ENCODE results near the gene GNG4. TPM values are rescaled to one million over a fixed set of nuclear protein-coding genes. Genes with fewer than 3 reads are reported as not detected.
"Not testable (repeated sequence)": the region's sequence is repeated elsewhere in the genome, so short reads cannot be mapped to it uniquely, and the experiment has no call there.

GNG4 gene
- total RNA-seq, 1 experiment from 2014 or later, result 3.5 TPM

DNA sequence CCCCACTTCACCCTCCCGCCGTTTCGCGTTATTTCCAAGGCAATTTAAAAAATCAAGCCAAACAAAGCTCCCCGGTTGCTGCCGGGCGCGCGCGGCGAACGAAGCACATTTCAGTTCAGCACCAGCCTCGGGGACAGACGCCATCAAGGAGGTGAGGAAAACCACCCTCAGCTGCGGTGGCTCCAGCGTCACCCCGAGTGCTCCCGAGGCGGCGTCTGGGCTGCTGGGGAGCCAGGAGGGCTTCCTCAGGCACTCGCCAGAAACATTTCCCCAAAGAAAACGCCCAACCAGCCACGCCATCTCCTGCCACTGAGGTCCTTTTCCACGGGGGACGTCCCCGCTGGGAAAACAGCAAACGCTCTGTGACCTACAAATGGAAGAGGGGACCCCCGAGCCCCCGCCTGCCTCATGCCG, 623 bp downstream of the GNG4 start:
- POLR2A ChIA-PET, result interaction anchor here (0.6 kb wide), 1 partner anchor 61 kb away, joined by 4 read pairs; no protein-coding TSS in a partner anchor
- BruUV-seq (replicated peaks), result no TSS peak
- H3K4me1 Mint-ChIP-seq (ENCODE audit: low read depth, unreplicated experiment), result peaks cover 7% of the 10 kb centered on the region
- H3K9me3 ChIP-seq, result no peaks in the 10 kb centered on the region
- H3K4me3 ChIP-seq (ENCODE audit: low read depth, low read length), result peak overlapping the region; percentile 57
- intact Hi-C loops (cut with micrococcal nuclease; ENCODE audit: unreplicated experiment), result loop anchor here (10.0 kb wide), 1 partner anchor 196 kb away; no protein-coding TSS in a partner anchor
- peaks cover 18% of the 10 kb centered on the region for H3K4me1 ChIP-seq
- TF ChIP-seq, protein P1, sequence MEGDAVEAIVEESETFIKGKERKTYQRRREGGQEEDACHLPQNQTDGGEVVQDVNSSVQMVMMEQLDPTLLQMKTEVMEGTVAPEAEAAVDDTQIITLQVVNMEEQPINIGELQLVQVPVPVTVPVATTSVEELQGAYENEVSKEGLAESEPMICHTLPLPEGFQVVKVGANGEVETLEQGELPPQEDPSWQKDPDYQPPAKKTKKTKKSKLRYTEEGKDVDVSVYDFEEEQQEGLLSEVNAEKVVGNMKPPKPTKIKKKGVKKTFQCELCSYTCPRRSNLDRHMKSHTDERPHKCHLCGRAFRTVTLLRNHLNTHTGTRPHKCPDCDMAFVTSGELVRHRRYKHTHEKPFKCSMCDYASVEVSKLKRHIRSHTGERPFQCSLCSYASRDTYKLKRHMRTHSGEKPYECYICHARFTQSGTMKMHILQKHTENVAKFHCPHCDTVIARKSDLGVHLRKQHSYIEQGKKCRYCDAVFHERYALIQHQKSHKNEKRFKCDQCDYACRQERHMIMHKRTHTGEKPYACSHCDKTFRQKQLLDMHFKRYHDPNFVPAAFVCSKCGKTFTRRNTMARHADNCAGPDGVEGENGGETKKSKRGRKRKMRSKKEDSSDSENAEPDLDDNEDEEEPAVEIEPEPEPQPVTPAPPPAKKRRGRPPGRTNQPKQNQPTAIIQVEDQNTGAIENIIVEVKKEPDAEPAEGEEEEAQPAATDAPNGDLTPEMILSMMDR (IDR thresholded peaks at IDR 0.05; ENCODE audit: insufficient read depth in 1 of 2, low read depth in 1 of 2, low read length in 1 of 2, severe bottlenecking in 1 of 2, unreplicated experiment in 1 of 2), result no peak
- peaks cover 4% of the 10 kb centered on the region for H3K27me3 Mint-ChIP-seq (ENCODE audit: insufficient read depth, unreplicated experiment)
- CTCF ChIA-PET, result interaction anchor here (0.6 kb wide), 1 partner anchor 145 kb away, joined by 4 read pairs; the partner anchor contains the start of gene B3GALNT2
- peak; percentile 67 to 77 for DNase-seq
- peak overlapping the region; percentile 68 for H3K4me3 Mint-ChIP-seq (ENCODE audit: unreplicated experiment)
- H3K9me3 Mint-ChIP-seq (ENCODE audit: unreplicated experiment), result no peaks in the 10 kb centered on the region
- H3K27me3 ChIP-seq (replicated peaks; ENCODE audit: control insufficient read depth, insufficient read depth, low read length), result no peaks in the 10 kb centered on the region
- peak overlapping the region; percentile 8 for H3K27ac Mint-ChIP-seq (ENCODE audit: unreplicated experiment)
- H3K36me3 Mint-ChIP-seq (ENCODE audit: insufficient read depth, unreplicated experiment), result no peaks in the 10 kb centered on the region
- no peaks in the 10 kb centered on the region for H3K36me3 ChIP-seq (ENCODE audit: control insufficient read depth, insufficient read depth, low read length)

DNA sequence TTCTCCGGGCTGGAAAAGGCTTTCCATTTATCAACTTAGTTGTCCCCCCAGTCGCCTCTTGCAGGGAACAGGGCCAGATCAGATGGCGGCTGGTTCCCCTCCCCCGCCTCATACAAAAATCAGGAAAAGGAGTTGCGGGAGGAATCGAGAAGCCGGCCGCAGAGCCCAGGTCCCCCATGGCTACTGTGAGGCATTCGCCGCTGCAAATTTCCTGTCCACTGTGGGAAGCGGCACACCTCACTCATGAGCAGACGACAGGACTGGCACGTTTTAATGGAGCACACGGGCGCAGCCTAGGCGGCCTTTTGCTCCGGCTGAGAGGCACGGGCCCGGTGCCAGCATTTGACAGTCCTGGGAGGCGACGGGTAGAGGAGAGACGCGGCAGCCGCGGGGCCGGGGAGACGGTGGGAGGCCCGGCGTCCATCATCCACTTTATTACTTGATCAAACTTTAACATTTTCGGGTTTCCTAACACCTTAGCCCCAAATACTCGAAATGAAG, 1.1 kb downstream of the GNG4 start:
- intact Hi-C loops (cut with micrococcal nuclease; ENCODE audit: unreplicated experiment), result loop anchor here (10.0 kb wide), 1 partner anchor 196 kb away; no protein-coding TSS in a partner anchor
- no peaks in the 10 kb centered on the region for H3K36me3 ChIP-seq (ENCODE audit: control insufficient read depth, insufficient read depth, low read length)
- Mint-ChIP-seq H3K9me3 (ENCODE audit: unreplicated experiment) (no peaks in the 10 kb centered on the region), H3K36me3 (ENCODE audit: insufficient read depth, unreplicated experiment) (no peaks in the 10 kb centered on the region), H3K4me1 (ENCODE audit: low read depth, unreplicated experiment) (peaks cover 7% of the 10 kb centered on the region), H3K27me3 (ENCODE audit: insufficient read depth, unreplicated experiment) (peaks cover 4% of the 10 kb centered on the region), H3K27ac (ENCODE audit: unreplicated experiment) (no peak overlapping the region), H3K4me3 (ENCODE audit: unreplicated experiment) (peak overlapping the region; percentile 68)
- H3K4me3 ChIP-seq (ENCODE audit: low read depth, low read length), result peak overlapping the region; percentile 57
- TSS peak; percentile 37 for BruUV-seq (replicated peaks)
- TF ChIP-seq, protein P1 (IDR thresholded peaks at IDR 0.05; ENCODE audit: insufficient read depth in 1 of 2, low read depth in 1 of 2, low read length in 1 of 2, severe bottlenecking in 1 of 2, unreplicated experiment in 1 of 2), result no peak
- POLR2A ChIA-PET, result no interaction called here
- no peaks in the 10 kb centered on the region for H3K27me3 ChIP-seq (replicated peaks; ENCODE audit: control insufficient read depth, insufficient read depth, low read length)
- DNase-seq, result no peak
- CTCF ChIA-PET, result no interaction called here
- peaks cover 18% of the 10 kb centered on the region for H3K4me1 ChIP-seq
- H3K9me3 ChIP-seq, result no peaks in the 10 kb centered on the region

DNA sequence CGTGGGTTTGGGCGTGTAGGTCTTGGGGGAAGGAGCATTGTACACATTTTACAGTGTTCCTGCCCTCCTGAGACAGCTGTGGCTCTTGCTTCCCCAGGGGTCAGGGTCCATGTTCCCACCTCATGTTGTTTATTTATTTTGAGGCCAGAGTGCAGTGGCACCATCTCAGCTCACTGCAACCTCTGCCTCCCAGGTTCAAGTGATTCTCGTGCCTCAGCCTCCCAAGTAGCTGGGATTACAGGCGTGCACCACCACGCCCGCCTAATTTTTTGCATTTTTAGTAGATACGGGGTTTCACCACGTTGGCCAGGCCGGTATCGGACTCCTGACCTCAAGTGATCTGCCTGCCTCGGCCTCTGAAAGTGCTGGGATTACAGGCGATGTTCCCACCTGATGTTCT, 2.0 kb downstream of the GNG4 start:
- CTCF ChIA-PET; H3K27me3 Mint-ChIP-seq (ENCODE audit: insufficient read depth, unreplicated experiment); DNase-seq; POLR2A ChIA-PET; H3K4me3 Mint-ChIP-seq (ENCODE audit: unreplicated experiment); H3K36me3 ChIP-seq (ENCODE audit: control insufficient read depth, insufficient read depth, low read length); H3K27ac Mint-ChIP-seq (ENCODE audit: unreplicated experiment); H3K27me3 ChIP-seq (replicated peaks; ENCODE audit: control insufficient read depth, insufficient read depth, low read length); H3K9me3 Mint-ChIP-seq (ENCODE audit: unreplicated experiment); BruUV-seq (replicated peaks); H3K4me3 ChIP-seq (ENCODE audit: low read depth, low read length); H3K36me3 Mint-ChIP-seq (ENCODE audit: insufficient read depth, unreplicated experiment); H3K9me3 ChIP-seq: not testable (repeated sequence)
- peaks cover 18% of the 10 kb centered on the region for H3K4me1 ChIP-seq
- intact Hi-C loops (cut with micrococcal nuclease; ENCODE audit: unreplicated experiment), result loop anchor here (10.0 kb wide), 1 partner anchor 197 kb away; no protein-coding TSS in a partner anchor
- H3K4me1 Mint-ChIP-seq (ENCODE audit: low read depth, unreplicated experiment), result peaks cover 14% of the 10 kb centered on the region
